Stimulated activated CD8-positive, alpha-beta memory T cell treated with anti-CD3 and anti-CD28 coated beads, Interleukin-12 subunit alpha, Interleukin-12 subunit beta, amount 100 ng/mL, for 4 hours (primary cell): Measurements from ENCODE around the gene AFDN.

Source experiments
- DNase-seq: peaks from one replicate; pipeline ENCODE4 v3.0.0-alpha.2; 2020; ENCODE audit warnings: low read depth

Gene AFDN

DNA sequence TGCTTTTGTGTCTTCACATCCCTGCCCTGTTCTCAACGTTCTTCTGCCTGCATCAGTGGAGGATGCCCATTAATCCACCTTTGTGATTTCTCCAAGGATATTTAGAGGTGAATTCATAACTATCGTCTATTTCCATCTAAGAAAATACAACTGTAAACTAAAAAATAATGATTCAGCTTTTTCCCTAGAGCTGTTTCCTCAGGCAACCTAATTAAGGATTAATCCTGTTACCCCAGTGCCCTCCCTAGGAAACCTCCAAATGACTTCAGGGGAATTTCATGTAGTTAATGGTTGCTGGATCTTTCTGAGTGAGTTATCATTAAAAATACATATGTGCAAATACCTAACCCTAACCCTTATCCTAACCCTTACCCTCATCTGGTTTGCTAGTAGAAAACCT is 14.6 kb upstream of the AFDN start:
- no peak for DNase-seq

DNA sequence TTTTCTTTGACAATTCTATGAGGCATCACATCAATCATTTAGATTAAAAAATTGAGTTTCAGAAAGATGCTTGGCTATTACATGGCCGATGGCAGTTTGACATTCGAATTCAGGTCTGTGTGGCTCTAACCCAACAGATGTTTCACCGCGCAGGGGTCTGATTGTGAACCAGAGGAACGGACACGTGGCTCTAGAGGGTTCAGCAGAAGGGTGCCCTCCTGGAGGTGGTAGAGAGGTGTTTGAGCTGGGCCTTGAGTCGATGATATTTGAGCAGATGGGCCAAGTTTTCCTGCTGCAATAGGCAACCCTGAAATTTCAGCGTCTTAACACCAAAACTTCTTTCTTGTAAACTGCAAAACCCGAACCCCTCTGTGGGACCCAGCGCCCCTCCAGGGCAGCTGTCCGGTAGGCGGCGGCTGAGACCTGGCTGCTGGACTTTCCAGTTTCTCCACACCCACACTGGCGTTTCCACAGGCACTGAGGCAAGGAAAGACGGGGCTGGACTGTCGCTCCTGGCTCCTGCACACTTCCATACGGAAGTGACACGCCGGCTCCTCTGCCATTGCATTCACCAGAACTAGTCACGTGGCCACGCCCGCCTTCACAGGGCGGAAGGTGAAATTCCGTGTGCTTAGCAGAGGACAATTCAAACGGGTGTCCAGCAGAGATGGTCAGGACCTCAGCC is 11.3 kb upstream of the AFDN start:
- no peak for DNase-seq

DNA sequence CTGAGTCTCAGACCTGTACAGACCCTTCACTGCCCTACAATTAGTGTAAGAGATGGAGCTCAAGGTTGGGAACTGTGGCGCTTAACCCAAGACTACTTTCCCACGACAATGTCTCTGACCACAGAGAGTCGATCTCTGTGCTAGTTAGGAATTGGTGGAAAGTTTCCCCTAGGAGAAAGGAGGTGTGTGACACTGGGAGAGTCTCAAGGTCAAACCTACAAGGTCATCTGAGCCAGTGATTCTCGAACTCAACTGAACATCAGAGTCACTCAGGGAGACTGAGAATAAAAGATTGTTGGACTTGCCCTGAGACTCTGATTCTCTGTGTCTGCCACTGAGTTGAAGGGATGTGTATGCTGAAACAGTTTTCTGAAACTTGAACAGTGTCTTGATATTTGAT is 9.7 kb upstream of the AFDN start:
- DNase-seq, result no peak

DNA sequence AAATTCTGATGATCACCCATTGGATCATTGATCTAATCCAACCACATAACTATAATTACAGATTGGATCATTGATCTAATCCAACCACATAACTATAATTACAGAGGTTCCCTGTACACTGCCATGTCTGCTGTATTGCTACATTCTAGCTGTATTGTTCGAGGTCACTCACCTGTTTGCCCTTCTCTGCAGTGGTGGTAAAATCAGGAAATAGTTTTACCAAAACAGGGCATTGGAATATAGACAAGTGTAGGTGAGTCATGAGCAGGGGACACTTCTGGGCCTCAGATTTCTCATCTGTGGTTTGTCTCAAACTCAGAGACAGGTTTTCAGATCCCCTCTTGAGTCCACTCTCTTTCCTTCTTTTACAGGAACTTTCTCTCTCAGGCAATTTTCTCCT is 9.0 kb upstream of the AFDN start:
- DNase-seq, result no peak

DNA sequence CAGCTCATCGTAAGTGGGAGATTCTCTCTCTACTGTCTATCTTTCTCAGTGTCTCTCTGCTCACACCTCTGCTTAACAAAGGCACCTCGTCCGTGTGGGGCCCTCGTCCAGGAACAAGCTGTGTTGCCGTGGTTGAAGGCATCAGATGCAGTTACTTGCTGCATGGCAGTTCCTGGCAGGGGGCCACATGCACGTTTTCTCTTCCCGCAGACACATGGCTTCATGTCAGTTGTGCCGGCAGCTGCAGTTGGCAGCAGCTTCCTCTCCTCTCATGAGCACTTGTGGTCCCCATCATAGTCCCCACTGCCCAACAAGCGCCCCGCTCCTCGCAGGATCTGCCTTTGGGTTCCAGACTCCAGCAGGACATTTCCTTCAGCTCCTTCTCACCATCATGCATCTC is 7.1 kb upstream of the AFDN start:
- DNase-seq, result no peak

- no peak for DNase-seq
Observed at GRCh38 chr6:167820681-167821080, 6.0 kb upstream of the AFDN start.

DNA sequence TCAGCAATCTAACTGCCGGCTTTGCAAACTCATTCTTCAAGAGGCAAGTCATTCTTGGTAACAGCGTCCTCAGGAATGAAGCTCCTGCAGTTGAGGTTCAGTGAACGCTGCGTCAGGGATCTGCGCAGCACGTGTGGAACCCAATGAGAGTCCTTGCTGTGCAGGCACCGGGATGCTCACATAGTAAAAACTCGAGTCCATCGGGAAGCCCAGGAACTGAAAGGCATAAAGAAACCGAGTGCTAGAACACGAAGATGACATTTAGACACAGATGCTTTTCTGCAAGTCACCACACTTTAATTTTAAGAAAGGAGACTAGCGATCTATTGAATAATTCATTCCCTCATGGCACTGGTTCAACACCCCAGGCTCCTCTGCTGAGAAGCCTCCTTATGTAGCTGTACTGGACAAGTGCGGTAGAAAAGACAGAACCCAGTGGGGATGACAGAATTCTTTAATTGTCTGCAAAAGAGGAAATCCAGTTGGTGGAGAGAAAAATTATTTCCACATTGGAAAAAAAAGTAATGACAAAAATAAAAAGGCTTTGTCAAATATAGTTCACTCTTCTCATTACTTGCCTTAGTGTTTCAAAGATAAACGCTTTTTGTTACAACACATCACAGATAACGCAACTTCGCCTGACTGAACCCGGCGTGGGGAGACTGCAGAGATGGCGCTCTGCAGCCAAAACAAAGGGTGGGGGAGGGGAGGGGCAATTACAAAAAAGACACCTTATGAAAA is 1.9 kb upstream of the AFDN start:
- no peak for DNase-seq

DNA sequence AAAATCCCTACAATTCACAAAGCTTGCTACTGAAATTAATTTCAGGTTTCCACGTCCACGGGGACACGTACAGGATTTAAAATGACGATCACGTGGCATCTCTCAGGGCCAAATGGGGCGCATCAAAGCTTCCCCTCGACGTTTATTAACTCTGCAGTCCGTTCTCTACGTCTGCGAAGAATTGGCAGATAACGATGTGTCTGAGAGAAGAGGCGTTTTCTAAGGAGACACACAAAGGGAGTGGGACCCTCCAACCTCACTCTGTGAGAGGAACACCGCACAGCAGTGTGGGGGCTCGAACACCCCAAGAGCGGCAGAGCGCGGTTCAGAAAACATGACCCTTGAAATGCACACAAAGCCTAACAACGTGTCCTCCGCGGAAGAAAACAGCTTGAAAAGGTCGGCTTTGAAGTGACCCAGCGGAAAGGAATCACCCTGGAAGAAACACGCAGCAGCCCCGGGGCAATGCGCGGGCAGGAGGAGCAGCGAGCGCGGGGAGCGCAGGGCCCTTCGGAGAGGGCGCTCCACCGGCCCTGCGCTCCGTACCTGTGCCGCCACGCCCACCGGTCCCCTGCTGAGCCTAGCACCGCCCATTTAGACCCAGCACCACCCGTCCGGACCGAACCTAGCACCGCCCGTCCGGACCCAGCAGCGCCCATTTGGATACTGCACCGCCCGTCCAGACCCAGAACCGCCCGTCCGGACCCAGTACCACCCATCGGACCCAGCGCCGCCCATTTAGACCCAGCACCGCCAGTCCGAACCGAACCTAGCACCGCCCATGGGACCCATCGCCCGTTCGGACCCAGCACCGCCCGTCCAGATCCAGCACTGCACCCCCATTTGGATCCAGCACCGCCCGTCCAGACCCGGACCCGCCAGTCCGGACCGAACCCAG is 1.1 kb upstream of the AFDN start:
- DNase-seq, result no peak

DNA sequence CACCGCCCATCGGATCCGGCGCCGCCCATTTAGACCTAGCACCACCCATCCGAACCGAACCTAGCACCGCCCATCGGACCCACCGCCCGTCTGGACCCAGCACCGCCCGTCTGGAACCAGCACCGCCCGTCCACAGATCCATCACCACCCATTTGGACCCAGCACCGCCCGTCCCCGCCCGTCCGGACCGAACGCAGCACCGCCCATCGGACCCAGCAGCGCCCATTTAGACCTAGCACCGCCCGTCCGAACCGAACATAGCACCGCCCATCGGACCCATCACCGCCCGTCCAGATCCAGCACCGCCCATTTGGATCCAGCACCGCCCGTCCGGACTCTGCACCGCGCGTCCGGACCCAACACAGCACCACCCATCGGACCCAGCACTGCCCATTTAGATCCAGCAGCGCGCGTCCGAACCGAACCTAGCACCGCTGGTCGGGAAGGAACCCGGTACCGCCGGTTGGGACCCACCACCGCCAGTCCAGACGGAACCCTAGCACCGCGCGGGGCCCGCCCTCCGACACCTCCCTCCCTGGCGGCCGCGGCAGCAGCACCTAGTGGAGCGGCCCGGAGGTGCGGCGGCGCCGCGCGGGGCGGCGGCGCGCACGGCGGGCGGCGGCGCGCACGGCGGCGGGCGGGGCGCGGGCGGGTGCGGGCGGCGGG is 348 bp upstream of the AFDN start:
- DNase-seq, result no peak

GRCh38 chr6:167827583-167828324 is 1.0 kb downstream of the AFDN start:
- no peak for DNase-seq

GRCh38 chr6:167828325-167828956 is 1.7 kb downstream of the AFDN start:
- DNase-seq, result no peak

DNA sequence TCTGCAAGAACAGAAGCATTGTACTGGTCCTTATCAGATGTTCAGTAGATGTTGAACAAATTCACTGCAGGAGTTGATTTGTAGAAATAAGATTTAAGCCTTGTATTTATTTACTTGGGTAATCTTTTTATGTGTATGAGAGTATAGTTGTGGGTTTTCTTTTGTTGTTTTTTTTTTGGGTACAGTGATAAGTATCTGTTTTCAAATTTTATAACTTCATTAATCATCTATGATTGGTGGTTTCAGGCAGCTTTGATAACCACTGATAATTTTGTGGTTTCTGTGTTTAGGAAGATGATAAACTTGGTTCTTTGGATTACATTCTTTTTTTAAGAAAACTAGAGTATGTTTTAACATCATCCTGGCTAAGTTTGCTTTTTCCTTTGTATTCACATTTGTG is 2.8 kb downstream of the AFDN start:
- DNase-seq, result no peak

- no peak for DNase-seq
Observed at GRCh38 chr6:167831281-167831828, 4.6 kb downstream of the AFDN start.

DNA sequence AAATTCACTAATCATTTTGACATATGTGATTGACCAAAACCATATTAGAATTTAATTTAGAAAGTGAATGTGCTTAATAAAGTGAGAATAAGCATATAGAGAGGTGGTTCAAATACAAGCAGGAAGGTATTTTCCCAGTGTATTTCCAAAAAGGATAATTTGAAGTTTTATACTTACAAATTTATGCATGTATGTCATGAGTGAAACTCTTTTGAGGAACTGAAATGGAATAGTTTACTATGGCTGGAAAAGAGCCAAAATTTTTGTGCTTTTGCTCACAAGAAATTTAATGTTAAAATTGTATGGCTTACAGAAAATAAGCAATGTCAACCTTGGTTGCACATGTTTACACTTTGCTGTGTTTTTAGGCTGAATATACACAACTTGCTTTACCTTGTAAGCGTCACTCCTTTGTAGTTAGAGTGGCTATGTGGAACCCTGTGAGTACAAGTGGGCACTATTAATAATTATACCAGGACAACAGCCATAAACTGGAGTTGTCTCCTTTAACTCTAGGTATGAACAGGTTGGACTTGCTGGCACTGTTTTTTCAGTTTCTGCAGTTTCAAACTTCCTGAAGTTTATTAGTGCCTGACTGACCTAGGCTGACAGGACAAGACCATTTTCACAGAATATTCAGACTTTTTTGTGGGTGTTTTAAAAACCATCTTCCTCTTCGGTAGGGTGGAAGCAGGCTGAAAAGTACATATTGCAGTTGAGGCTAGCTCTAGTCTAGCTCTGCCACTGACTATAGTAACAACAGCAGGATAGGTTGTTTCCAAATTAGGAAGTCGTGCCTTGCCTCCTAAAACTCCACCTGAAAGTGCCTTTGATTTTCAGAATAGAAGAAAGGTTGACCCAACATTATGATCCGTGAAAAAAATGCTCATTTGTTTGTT is 6.0 kb downstream of the AFDN start:
- DNase-seq, result no peak

DNA sequence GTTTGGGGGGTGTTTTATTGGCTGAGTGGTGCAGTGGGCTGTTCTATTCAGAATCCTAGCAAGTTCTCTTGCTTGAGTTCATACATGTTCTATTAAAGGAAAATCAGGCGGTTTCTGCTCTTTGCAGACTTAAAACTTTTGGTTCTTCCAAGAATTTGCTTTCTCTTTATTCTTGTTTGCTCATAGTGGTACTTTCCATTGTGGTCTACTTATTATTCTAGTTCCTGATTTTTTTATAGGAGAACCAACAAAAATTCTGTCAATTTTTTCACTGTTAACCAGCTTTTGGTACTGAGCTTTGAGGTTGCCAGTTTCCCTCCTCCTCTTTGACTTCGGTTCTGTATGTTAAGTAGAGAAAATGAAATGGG is 6.7 kb downstream of the AFDN start:
- DNase-seq, result no peak

GRCh38 chr6:167835260-167835659 is 8.5 kb downstream of the AFDN start:
- no peak for DNase-seq

- DNase-seq, result no peak
Observed at GRCh38 chr6:167836721-167837120, 10.0 kb downstream of the AFDN start.

- DNase-seq, result no peak
Observed at GRCh38 chr6:167838207-167838748, 11.6 kb downstream of the AFDN start.

GRCh38 chr6:167839343-167839742 is 12.6 kb downstream of the AFDN start:
- DNase-seq, result no peak

DNA sequence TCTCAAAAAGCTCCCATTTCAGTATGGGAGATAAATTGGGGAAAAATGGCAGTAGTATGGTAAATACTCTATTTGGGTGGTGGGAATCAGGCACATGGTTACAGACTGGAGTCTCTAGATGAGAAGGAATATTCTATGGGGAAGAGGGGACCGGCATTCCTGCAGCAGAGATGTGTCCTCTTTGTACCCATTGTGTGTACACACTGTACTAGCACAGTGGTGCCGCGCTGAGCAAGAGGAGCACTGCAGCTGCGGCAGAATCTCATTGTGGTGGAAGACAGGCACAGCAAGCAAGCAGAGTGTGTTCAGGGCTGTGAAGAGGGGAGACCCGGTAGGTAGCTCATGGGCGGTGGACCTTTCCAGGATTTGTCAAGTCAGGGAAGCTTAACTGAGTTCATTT is 13.0 kb downstream of the AFDN start:
- DNase-seq, result no peak
